T-cell (primary cell): Measurements from ENCODE around the gene PCBP3. TPM values are rescaled to one million over a fixed set of nuclear protein-coding genes. Genes with fewer than 3 reads are reported as not detected.
"Not testable (repeated sequence)": the region's sequence is repeated elsewhere in the genome, so short reads cannot be mapped to it uniquely, and the experiment has no call there.

Experiments used
- ATAC-seq, 4 experiments: fragments of 200-7000 bp in 3 of 4; fragments of 150-1000 bp in 1 of 4; cut with Tn5 transposase; replicated peaks in 1 of 4; 1 replicate in 3 of 4; 2 replicates in 1 of 4; pipeline ENCODE4 v1.10.0; 2021; ENCODE audit warnings: moderate library complexity in 3 of 4, mild to moderate bottlenecking in 2 of 4, moderate number of reproducible peaks in 1 of 4
- CTCF ChIA-PET, 2 donors: fragments of 300-600 bp; sonication (Branson Sonifier 250); formaldehyde crosslinking; loops; one replicate each; lab custom pipeline; 2022; ENCODE audit warnings: antibody characterized with exemption in 2 of 2; lab: Charles Lee
- POLR2A ChIA-PET, 2 donors: fragments of 300-600 bp; sonication (Branson Sonifier 250); formaldehyde crosslinking; loops; one replicate each; lab custom pipeline; 2022; ENCODE audit warnings: antibody characterized with exemption in 2 of 2; lab: Charles Lee
- DNase-seq, 35 experiments: peaks; one replicate each; pipeline versions ENCODE4 v3.0.0 to v3.0.0-alpha.2; 2013 to 2023
- H3K27ac ChIP-seq: one replicate; pipeline ENCODE4 v1.5.1; 2013; ENCODE audit warnings: low read length
- H3K27me3 ChIP-seq, 2 experiments: replicated peaks in 1 of 2; 1 replicate in 1 of 2; 2 replicates in 1 of 2; pipeline versions ENCODE4 v1.6.1 to v1.7.0; 2013; ENCODE audit warnings: low read length in 1 of 2, mixed read lengths in 1 of 2; ENCODE audit not compliant: control insufficient read depth in 2 of 2, insufficient read depth in 2 of 2; ENCODE audit errors: extremely low read depth in 1 of 2
- H3K36me3 ChIP-seq, 2 donors: 1 replicate in 1 of 2; 2 replicates in 1 of 2; pipeline versions ENCODE4 v1.6.1 to v1.7.0; 2013; ENCODE audit warnings: low read length in 1 of 2; ENCODE audit not compliant: control insufficient read depth in 2 of 2, insufficient read depth in 1 of 2; ENCODE audit errors: extremely low read depth in 1 of 2
- H3K4me1 ChIP-seq, 2 experiments: 1 replicate in 1 of 2; 2 replicates in 1 of 2; pipeline versions ENCODE4 v1.6.1 to v1.7.0; 2013; ENCODE audit warnings: low read length in 2 of 2, mixed read lengths in 1 of 2; ENCODE audit not compliant: insufficient read depth in 2 of 2, control insufficient read depth in 1 of 2; ENCODE audit errors: extremely low read depth in 1 of 2
- H3K4me3 ChIP-seq, 2 donors: 1 replicate in 1 of 2; 2 replicates in 1 of 2; pipeline versions ENCODE4 v1.5.1 to v1.7.0; 2013; ENCODE audit warnings: mild to moderate bottlenecking in 2 of 2, low read length in 1 of 2, moderate library complexity in 1 of 2; ENCODE audit not compliant: control insufficient read depth in 1 of 2; ENCODE audit errors: extremely low read depth in 1 of 2
- H3K9me3 ChIP-seq: 2 replicates; pipeline ENCODE4 v1.7.0; 2013
- H3K27ac Mint-ChIP-seq, 2 donors: one replicate each; pipeline ENCODE4 v1.8.0; 2020 to 2021; ENCODE audit warnings: mild to moderate bottlenecking in 2 of 2, mixed read lengths in 2 of 2
- H3K27me3 Mint-ChIP-seq, 2 donors: one replicate each; pipeline ENCODE4 v1.8.0; 2021 to 2022; ENCODE audit warnings: mixed read lengths in 2 of 2
- H3K36me3 Mint-ChIP-seq: one replicate; pipeline ENCODE4 v1.8.0; 2021; ENCODE audit warnings: mixed read lengths
- H3K4me1 Mint-ChIP-seq, 3 donors: one replicate each; pipeline ENCODE4 v1.8.0; 2020 to 2022; ENCODE audit warnings: mixed read lengths in 3 of 3, mild to moderate bottlenecking in 1 of 3
- H3K4me3 Mint-ChIP-seq, 3 donors: one replicate each; pipeline ENCODE4 v1.8.0; 2020 to 2022; ENCODE audit warnings: mild to moderate bottlenecking in 3 of 3, mixed read lengths in 3 of 3, moderate library complexity in 3 of 3
- H3K9me3 Mint-ChIP-seq, 3 donors: one replicate each; pipeline ENCODE4 v1.8.0; 2020 to 2022; ENCODE audit warnings: mixed read lengths in 3 of 3
- WGBS: methylation state at CpG from one replicate; pipeline ENCODE4 v1.1.5; 2013; ENCODE audit warnings: missing lambda C conversion rate; ENCODE audit not compliant: insufficient coverage; 5-methylcytosine and 5-hydroxymethylcytosine counted together
- total RNA-seq, 35 experiments: library from RNA in 6 of 35; stranded (reverse) in 6 of 35; fragments of 120-200 nt in 1 of 35; gene quantifications; one replicate each; pipeline versions ENCODE4 v1.2.1 to v1.2.4 and lab custom pipeline; 2013 to 2026

PCBP3 gene
- total RNA-seq, 5 donors from 2014 or later (not counting 1 experiment from before 2014, with no cell fraction given) = 1.5 to 4.2 (median 2.8) TPM

- Mint-ChIP-seq H3K27ac (no peak overlapping the region), H3K4me3 (no peak overlapping the region), H3K4me1 (no peaks in the 10 kb centered on the region), H3K9me3 (no peaks in the 10 kb centered on the region), H3K36me3 (no peaks in the 10 kb centered on the region), H3K27me3 (peaks cover 0 to 2% of the 10 kb centered on the region in 2 donors)
- ChIA-PET CTCF (no interaction called here), POLR2A (no interaction called here)
- Histone ChIP-seq H3K36me3 (no peaks in the 10 kb centered on the region), H3K9me3 (no peaks in the 10 kb centered on the region), H3K4me1 (no peaks in the 10 kb centered on the region), H3K27me3 (peaks cover 0 to 16% of the 10 kb centered on the region in 2 experiments), H3K4me3 (no peak overlapping the region), H3K27ac (no peak overlapping the region)
- ATAC-seq (no peak), DNase-seq (no peak)
- WGBS = 91% methylated on average over 4 of the region's 15 CpGs
These were observed 160.3 kb downstream of the PCBP3 start for GRCh38 chr21:45803618-45804340.

- WGBS = 83% methylated on average over 10 of the region's 13 CpGs
- Mint-ChIP-seq H3K4me3 (no peak overlapping the region), H3K27me3 (peaks cover 0 to 2% of the 10 kb centered on the region in 2 donors), H3K36me3 (no peaks in the 10 kb centered on the region), H3K4me1 (no peaks in the 10 kb centered on the region), H3K27ac (no peak overlapping the region), H3K9me3 (no peaks in the 10 kb centered on the region)
- H3K9me3 ChIP-seq = no peaks in the 10 kb centered on the region
- no peaks in the 10 kb centered on the region for H3K4me1 ChIP-seq
- POLR2A ChIA-PET = interaction anchor here in 1 of 2 donors (0.5 kb wide), 1 partner anchor 27 kb away, joined by 7 read pairs; no protein-coding TSS in a partner anchor
- no peak overlapping the region for H3K4me3 ChIP-seq
- H3K27me3 ChIP-seq = peaks cover 0 to 16% of the 10 kb centered on the region in 2 experiments
- ATAC-seq (no peak), DNase-seq (no peak)
- H3K36me3 ChIP-seq = no peaks in the 10 kb centered on the region
- CTCF ChIA-PET = interaction anchor here in 1 of 2 donors (0.6 kb wide), 1 partner anchor 122 kb away, joined by 3 read pairs; no protein-coding TSS in a partner anchor
- no peak overlapping the region for H3K27ac ChIP-seq
These were observed 161.3 kb downstream of the PCBP3 start for GRCh38 chr21:45804809-45805313.

GRCh38 chr21:45805321-45805720, 161.8 kb downstream of the PCBP3 start:
- no peak for ATAC-seq
- H3K27me3 ChIP-seq = peaks cover 0 to 16% of the 10 kb centered on the region in 2 experiments
- Mint-ChIP-seq H3K9me3 (no peaks in the 10 kb centered on the region), H3K27ac (no peak overlapping the region), H3K36me3 (no peaks in the 10 kb centered on the region), H3K27me3 (peaks cover 0 to 2% of the 10 kb centered on the region in 2 donors), H3K4me3 (no peak overlapping the region), H3K4me1 (no peaks in the 10 kb centered on the region)
- no peaks in the 10 kb centered on the region for H3K4me1 ChIP-seq
- H3K36me3 ChIP-seq = no peaks in the 10 kb centered on the region
- H3K9me3 ChIP-seq = no peaks in the 10 kb centered on the region
- H3K27ac ChIP-seq = no peak overlapping the region
- ChIA-PET POLR2A (no interaction called here), CTCF (no interaction called here)
- 66% methylated on average over 5 of the region's 6 CpGs for WGBS
- no peak overlapping the region for H3K4me3 ChIP-seq
- no peak for DNase-seq

- Histone ChIP-seq H3K36me3 (no peaks in the 10 kb centered on the region), H3K9me3 (no peaks in the 10 kb centered on the region), H3K27ac (no peak overlapping the region), H3K4me3 (no peak overlapping the region), H3K4me1 (no peaks in the 10 kb centered on the region), H3K27me3 (peaks cover 0 to 16% of the 10 kb centered on the region in 2 experiments)
- 98% methylated on average over 7 of the region's 11 CpGs for WGBS
- ChIA-PET CTCF (no interaction called here), POLR2A (no interaction called here)
- Mint-ChIP-seq H3K27me3 (peaks cover 0 to 2% of the 10 kb centered on the region in 2 donors), H3K4me1 (no peaks in the 10 kb centered on the region), H3K36me3 (no peaks in the 10 kb centered on the region), H3K4me3 (no peak overlapping the region), H3K27ac (no peak overlapping the region), H3K9me3 (no peaks in the 10 kb centered on the region)
- ATAC-seq (no peak), DNase-seq (no peak)
These were observed 162.5 kb downstream of the PCBP3 start for GRCh38 chr21:45806042-45806441.

GRCh38 chr21:45808663-45809062, 165.1 kb downstream of the PCBP3 start:
- H3K27ac ChIP-seq, H3K4me3 Mint-ChIP-seq, H3K9me3 ChIP-seq, DNase-seq, CTCF ChIA-PET, H3K4me1 ChIP-seq, H3K27me3 Mint-ChIP-seq, POLR2A ChIA-PET, H3K36me3 Mint-ChIP-seq, H3K27ac Mint-ChIP-seq, ATAC-seq, H3K4me1 Mint-ChIP-seq, H3K36me3 ChIP-seq, H3K9me3 Mint-ChIP-seq, H3K4me3 ChIP-seq: not testable (repeated sequence)
- H3K27me3 ChIP-seq = peaks cover 0 to 11% of the 10 kb centered on the region in 2 experiments
- no CpG with 5 or more reads among the region's 3 CpGs for WGBS

- Mint-ChIP-seq H3K4me3 (no peak overlapping the region), H3K27me3 (peaks cover 0 to 6% of the 10 kb centered on the region in 2 donors), H3K9me3 (no peaks in the 10 kb centered on the region), H3K27ac (no peak overlapping the region), H3K4me1 (no peaks in the 10 kb centered on the region), H3K36me3 (no peaks in the 10 kb centered on the region)
- Histone ChIP-seq H3K4me1 (no peaks in the 10 kb centered on the region), H3K27me3 (peaks cover 0 to 11% of the 10 kb centered on the region in 2 experiments), H3K36me3 (no peaks in the 10 kb centered on the region), H3K4me3 (no peak overlapping the region), H3K27ac (no peak overlapping the region), H3K9me3 (no peaks in the 10 kb centered on the region)
- DNase-seq (no peak), ATAC-seq (no peak)
- POLR2A ChIA-PET = no interaction called here
- CTCF ChIA-PET = no interaction called here
- 84% methylated on average over 9 of the region's 13 CpGs for WGBS
These were observed 165.9 kb downstream of the PCBP3 start for GRCh38 chr21:45809421-45809820.
